Measurements from ENCODE around the gene PCA3.
A peak's percentile ranks its signal among the peaks of the same experiment; 100 is the strongest.

Gene PCA3

GRCh38 chr9:76835571-76836283 lies 71.5 kb downstream of the PCA3 start:
- peak; percentile 99 for FAIRE-seq
